Brain pericyte (primary cell): ENCODE measurements around the gene MYO5A.
"Not testable (repeated sequence)": the region's sequence is repeated elsewhere in the genome, so short reads cannot be mapped to it uniquely, and the experiment has no call there.

Experiments
- DNase-seq: peaks from one replicate; pipeline ENCODE4 v3.0.0-alpha.2; 2012; ENCODE audit warnings: low read depth, low spot score

Gene MYO5A

GRCh38 chr15:52463638-52464037, 65.0 kb downstream of the MYO5A start:
- DNase-seq: no peak

GRCh38 chr15:52462806-52463360, 65.8 kb downstream of the MYO5A start:
- DNase-seq: no peak

- not testable (repeated sequence) for DNase-seq
Measured at GRCh38 chr15:52459701-52460100, 69.0 kb downstream of the MYO5A start.

GRCh38 chr15:52459265-52459664, 69.4 kb downstream of the MYO5A start:
- not testable (repeated sequence) for DNase-seq

GRCh38 chr15:52448011-52448890, 80.4 kb downstream of the MYO5A start:
- no peak for DNase-seq

GRCh38 chr15:52445954-52446353, 82.7 kb downstream of the MYO5A start:
- DNase-seq: no peak

- no peak for DNase-seq
Measured at GRCh38 chr15:52445553-52445952, 83.1 kb downstream of the MYO5A start.

GRCh38 chr15:52443205-52443604, 85.5 kb downstream of the MYO5A start:
- DNase-seq: not testable (repeated sequence)

- no peak for DNase-seq
Measured at GRCh38 chr15:52441841-52442240, 86.8 kb downstream of the MYO5A start.

GRCh38 chr15:52440946-52441345, 87.7 kb downstream of the MYO5A start:
- DNase-seq: no peak

GRCh38 chr15:52440414-52440813, 88.3 kb downstream of the MYO5A start:
- DNase-seq: no peak

- DNase-seq: no peak
Measured at GRCh38 chr15:52439470-52439869, 89.2 kb downstream of the MYO5A start.

GRCh38 chr15:52439042-52439441, 89.6 kb downstream of the MYO5A start:
- DNase-seq: not testable (repeated sequence)

GRCh38 chr15:52438047-52438446, 90.6 kb downstream of the MYO5A start:
- DNase-seq: no peak

- DNase-seq: no peak
Measured at GRCh38 chr15:52437646-52438045, 91.0 kb downstream of the MYO5A start.

GRCh38 chr15:52436981-52437380, 91.7 kb downstream of the MYO5A start:
- DNase-seq: no peak

GRCh38 chr15:52434885-52435284, 93.8 kb downstream of the MYO5A start:
- DNase-seq: no peak

GRCh38 chr15:52428297-52428696, 100.4 kb downstream of the MYO5A start:
- DNase-seq: no peak

- DNase-seq: no peak
Measured at GRCh38 chr15:52427804-52428203, 100.9 kb downstream of the MYO5A start.

GRCh38 chr15:52424856-52425431, 103.7 kb downstream of the MYO5A start:
- no peak for DNase-seq

GRCh38 chr15:52423852-52424251, 104.8 kb downstream of the MYO5A start:
- no peak for DNase-seq

GRCh38 chr15:52422001-52422400, 106.7 kb downstream of the MYO5A start:
- no peak for DNase-seq

- DNase-seq: no peak
Measured at GRCh38 chr15:52421029-52421428, 107.7 kb downstream of the MYO5A start.
